Nephron (organoid): Measurements from ENCODE around the gene OR2G2.

Experiments used
- H3K27ac Mint-ChIP-seq, 3 experiments: 2 replicates each; pipeline ENCODE4 v1.8.0; 2020; ENCODE audit warnings: mixed read lengths in 3 of 3, mild to moderate bottlenecking in 2 of 3, moderate library complexity in 1 of 3
- H3K27me3 Mint-ChIP-seq: 2 replicates; pipeline ENCODE4 v1.8.0; 2021; ENCODE audit warnings: low read depth, mild to moderate bottlenecking, moderate library complexity, mixed read lengths
- H3K36me3 Mint-ChIP-seq: 2 replicates; pipeline ENCODE4 v1.8.0; 2020; ENCODE audit warnings: low read depth, mixed read lengths
- H3K4me1 Mint-ChIP-seq: 2 replicates; pipeline ENCODE4 v1.8.0; 2020; ENCODE audit warnings: mixed read lengths
- H3K4me3 Mint-ChIP-seq, 3 experiments: 2 replicates each; pipeline ENCODE4 v1.8.0; 2020; ENCODE audit warnings: mild to moderate bottlenecking in 3 of 3, mixed read lengths in 3 of 3, moderate library complexity in 2 of 3
- H3K9me3 Mint-ChIP-seq: 2 replicates; pipeline ENCODE4 v1.8.0; 2020; ENCODE audit warnings: mixed read lengths
- CTCF ChIP-seq, 3 experiments: fragments of 200-600 bp; sonication (generic); IDR thresholded peaks; one replicate each; pipeline ENCODE4 v1.5.0; 2021; ENCODE audit warnings: antibody characterized with exemption in 3 of 3; ENCODE audit not compliant: unreplicated experiment in 3 of 3

OR2G2 gene

DNA sequence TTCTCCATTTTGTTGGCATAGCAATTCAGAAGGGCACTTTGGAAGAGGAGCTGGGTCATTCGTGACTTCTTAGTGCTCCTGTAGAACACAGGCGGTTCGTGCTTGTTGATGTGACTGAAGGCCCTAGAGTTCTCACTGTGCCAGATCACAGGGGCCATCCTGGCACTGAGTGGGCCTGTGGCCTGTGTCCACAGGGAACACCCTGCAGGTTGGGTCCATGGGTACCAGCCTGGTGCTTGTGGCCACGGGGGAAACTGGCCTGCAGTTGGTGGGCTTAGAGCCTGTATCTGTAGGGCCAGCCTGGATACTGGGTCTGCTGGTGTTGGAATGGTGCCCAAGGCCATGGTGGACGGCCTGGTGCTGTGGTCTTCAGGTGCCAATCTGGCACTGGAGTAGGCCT, 26.5 kb downstream of the OR2G2 start:
- Mint-ChIP-seq H3K27ac (no peak overlapping the region), H3K36me3 (no peaks in the 10 kb centered on the region), H3K9me3 (peaks cover 12% of the 10 kb centered on the region), H3K4me3 (no peak overlapping the region), H3K4me1 (no peaks in the 10 kb centered on the region), H3K27me3 (no peaks in the 10 kb centered on the region)
- TF ChIP-seq CTCF (IDR thresholded peaks at IDR 0.05; ENCODE audit: unreplicated experiment in 3 of 3) = no peak

- peaks cover 10% of the 10 kb centered on the region for H3K9me3 Mint-ChIP-seq
- H3K27ac Mint-ChIP-seq = no peak overlapping the region
- H3K4me3 Mint-ChIP-seq = no peak overlapping the region
- TF ChIP-seq CTCF (IDR thresholded peaks at IDR 0.05; ENCODE audit: unreplicated experiment in 3 of 3) = no peak
- no peaks in the 10 kb centered on the region for H3K4me1 Mint-ChIP-seq
- H3K27me3 Mint-ChIP-seq = peaks cover 3% of the 10 kb centered on the region
- no peaks in the 10 kb centered on the region for H3K36me3 Mint-ChIP-seq
Observed at GRCh38 chr1:247627951-247628350, 39.8 kb downstream of the OR2G2 start.

DNA sequence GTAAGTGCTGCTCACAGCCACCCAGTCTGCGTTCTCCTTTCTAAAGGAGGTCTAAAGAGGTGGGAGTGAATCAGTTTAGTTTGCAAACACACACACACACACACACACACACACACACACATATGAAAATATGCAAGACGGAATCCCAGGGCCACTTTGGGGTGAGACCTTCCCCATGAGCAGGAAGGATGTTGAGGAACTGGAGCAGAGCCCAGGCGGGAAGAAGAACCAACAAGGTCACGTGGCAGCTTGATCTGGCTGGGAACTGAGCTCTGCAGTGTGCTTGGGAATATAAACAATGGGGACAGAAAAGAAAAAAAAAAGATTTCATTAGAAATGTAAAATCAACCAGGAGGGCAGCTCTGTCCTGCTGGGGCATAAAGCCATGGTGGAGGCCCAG, 49.9 kb downstream of the OR2G2 start:
- no peak overlapping the region for H3K4me3 Mint-ChIP-seq

GRCh38 chr1:247638781-247639180, 50.6 kb downstream of the OR2G2 start:
- no peaks in the 10 kb centered on the region for H3K4me1 Mint-ChIP-seq
- no peaks in the 10 kb centered on the region for H3K36me3 Mint-ChIP-seq
- peaks cover 6% of the 10 kb centered on the region for H3K27me3 Mint-ChIP-seq
- H3K9me3 Mint-ChIP-seq = peaks cover 11% of the 10 kb centered on the region
- no peak overlapping the region for H3K27ac Mint-ChIP-seq
- no peak overlapping the region for H3K4me3 Mint-ChIP-seq
- no peak for TF ChIP-seq CTCF (IDR thresholded peaks at IDR 0.05; ENCODE audit: unreplicated experiment in 3 of 3)

More for the DNA sequence above, 49.9 kb downstream of the OR2G2 start:
- Mint-ChIP-seq H3K27me3 (peaks cover 6% of the 10 kb centered on the region), H3K9me3 (peaks cover 16% of the 10 kb centered on the region), H3K4me1 (no peaks in the 10 kb centered on the region), H3K36me3 (no peaks in the 10 kb centered on the region), H3K27ac (no peak overlapping the region)
- no peak for TF ChIP-seq CTCF (IDR thresholded peaks at IDR 0.05; ENCODE audit: unreplicated experiment in 3 of 3)
